Thymus (tissue), 11 donors: ENCODE measurements around the gene KRT4. TPM values are rescaled to one million over a fixed set of nuclear protein-coding genes. Genes with fewer than 3 reads are reported as not detected.

Experiments
- DNase-seq, 9 donors: peaks; one replicate each; pipeline ENCODE4 v3.0.0-alpha.2; 2013; ENCODE audit warnings: low spot score in 9 of 9, low read depth in 6 of 9, missing footprints in 1 of 9
- H3K27ac ChIP-seq, 2 donors: one replicate each; pipeline ENCODE4 v1.5.1; 2013; ENCODE audit warnings: control low read depth in 1 of 2, low read depth in 1 of 2, low read length in 1 of 2, mild to moderate bottlenecking in 1 of 2, moderate library complexity in 1 of 2
- H3K27me3 ChIP-seq, 2 donors: one replicate each; pipeline ENCODE4 v1.5.1; 2013; ENCODE audit warnings: low read length in 1 of 2; ENCODE audit not compliant: control insufficient read depth in 2 of 2, insufficient read depth in 1 of 2
- H3K36me3 ChIP-seq, 2 donors: one replicate each; pipeline ENCODE4 v1.5.1; 2013; ENCODE audit warnings: low read length in 1 of 2, mild to moderate bottlenecking in 1 of 2, moderate library complexity in 1 of 2; ENCODE audit not compliant: control insufficient read depth in 2 of 2, insufficient read depth in 2 of 2
- H3K4me1 ChIP-seq, 2 donors: one replicate each; pipeline ENCODE4 v1.5.1; 2013; ENCODE audit warnings: low read length in 2 of 2; ENCODE audit not compliant: control insufficient read depth in 2 of 2, insufficient read depth in 2 of 2
- H3K4me3 ChIP-seq, 2 donors: one replicate each; pipeline ENCODE4 v1.5.1; 2013; ENCODE audit warnings: low read length in 2 of 2, control low read depth in 1 of 2, mild to moderate bottlenecking in 1 of 2
- H3K9me3 ChIP-seq, 2 donors: one replicate each; pipeline ENCODE4 v1.5.1; 2013; ENCODE audit warnings: low read length in 1 of 2, mild to moderate bottlenecking in 1 of 2; ENCODE audit not compliant: control insufficient read depth in 2 of 2, insufficient read depth in 1 of 2
- WGBS: extraction: QIAGEN DNeasy Blood & Tissue Kit; methylation state at CpG from one replicate; pipeline ENCODE4 v1.1.7; 2013; 5-methylcytosine and 5-hydroxymethylcytosine counted together
- polyA plus RNA-seq: library from polyadenylated mRNA; stranded (reverse); fragments of 200-250 nt; gene quantifications from one replicate; pipeline ENCODE4 v1.2.3, GENCODE V29; 2013
- total RNA-seq: library from RNA; stranded (reverse); fragments of 120-200 nt; gene quantifications from one replicate; pipeline ENCODE4 v1.2.4, GENCODE V29; 2013
- donor health status: healthy.

The KRT4 gene
- total and polyA plus RNA-seq, 2 donors: 0.66 to 24.8 TPM

DNA sequence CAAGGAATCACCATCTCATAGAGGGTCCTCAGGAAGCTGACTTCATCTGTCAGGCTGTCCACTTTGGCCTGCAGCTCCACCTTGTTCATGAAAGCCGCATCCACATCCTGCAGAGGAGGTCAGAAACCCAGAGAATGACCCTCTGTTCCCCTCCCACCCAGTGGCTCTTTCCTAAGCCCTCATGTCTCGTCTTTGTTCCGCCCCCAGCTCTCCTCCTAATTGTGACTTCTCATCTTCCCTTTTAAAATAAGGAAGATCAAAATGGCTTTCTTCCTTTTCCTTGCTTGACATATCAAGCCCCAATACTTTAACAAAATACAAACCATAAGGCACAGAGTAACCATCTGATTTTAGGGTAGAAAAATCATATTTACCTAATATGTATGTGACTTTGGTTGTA lies 41.1 kb downstream of the KRT4 start:
- Histone ChIP-seq H3K4me1 (no peaks in the 10 kb centered on the region), H3K27ac (no peak overlapping the region), H3K36me3 (no peaks in the 10 kb centered on the region), H3K27me3 (peaks cover 0 to 6% of the 10 kb centered on the region in 2 donors), H3K9me3 (no peaks in the 10 kb centered on the region), H3K4me3 (no peak overlapping the region)
- no peak for DNase-seq
- WGBS: 76% methylated on average over 3 of the region's 3 CpGs

DNA sequence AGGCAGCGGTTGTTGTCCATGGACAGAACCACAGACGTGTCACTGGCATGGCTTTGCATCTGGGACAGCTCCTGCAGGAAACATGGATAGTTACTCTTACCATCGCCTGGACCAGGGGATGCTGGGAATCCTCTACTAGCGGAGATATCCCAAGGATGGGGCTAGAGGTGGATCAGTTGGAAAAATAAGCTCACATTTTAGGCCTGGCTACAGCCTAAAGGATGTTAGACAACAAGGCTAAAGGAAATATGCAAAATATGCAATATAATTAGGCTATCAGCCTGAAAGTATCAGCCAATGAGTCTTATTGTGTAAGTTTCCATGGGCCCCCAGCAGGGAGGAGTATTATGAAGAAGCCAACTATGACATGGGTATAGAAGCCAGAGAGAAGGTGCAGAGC lies 41.7 kb downstream of the KRT4 start:
- no peaks in the 10 kb centered on the region for H3K36me3 ChIP-seq
- H3K4me3 ChIP-seq: no peak overlapping the region
- peaks cover 0 to 6% of the 10 kb centered on the region in 2 donors for H3K27me3 ChIP-seq
- DNase-seq: no peak
- no peaks in the 10 kb centered on the region for H3K9me3 ChIP-seq
- WGBS: 95% methylated on average over 4 of the region's 4 CpGs
- H3K27ac ChIP-seq: no peak overlapping the region
- H3K4me1 ChIP-seq: no peaks in the 10 kb centered on the region

DNA sequence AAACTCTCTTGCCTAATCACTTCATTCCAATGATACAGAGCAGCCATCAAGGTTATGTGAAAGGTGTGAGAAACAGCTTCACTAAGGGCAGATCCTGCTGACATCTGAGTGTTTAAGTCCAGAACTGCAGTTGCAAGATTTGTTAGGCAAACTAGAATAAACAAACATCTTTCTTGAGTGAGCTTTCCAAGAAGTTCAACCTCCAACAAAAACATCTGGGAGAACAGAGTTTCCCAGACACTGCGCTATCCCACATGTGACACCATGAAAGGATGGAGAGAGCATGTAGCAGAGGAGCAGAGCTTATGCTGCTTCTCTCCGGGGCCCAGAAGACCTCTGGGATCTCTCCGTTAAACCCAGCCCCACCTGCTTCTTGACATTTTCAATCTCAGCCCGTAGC lies 42.4 kb downstream of the KRT4 start:
- Histone ChIP-seq H3K9me3 (no peaks in the 10 kb centered on the region), H3K36me3 (no peaks in the 10 kb centered on the region), H3K4me3 (no peak overlapping the region), H3K27ac (no peak overlapping the region), H3K27me3 (peaks cover 0 to 2% of the 10 kb centered on the region in 2 donors), H3K4me1 (no peaks in the 10 kb centered on the region)
- WGBS: 95% methylated on average over 4 of the region's 4 CpGs
- DNase-seq: no peak

DNA sequence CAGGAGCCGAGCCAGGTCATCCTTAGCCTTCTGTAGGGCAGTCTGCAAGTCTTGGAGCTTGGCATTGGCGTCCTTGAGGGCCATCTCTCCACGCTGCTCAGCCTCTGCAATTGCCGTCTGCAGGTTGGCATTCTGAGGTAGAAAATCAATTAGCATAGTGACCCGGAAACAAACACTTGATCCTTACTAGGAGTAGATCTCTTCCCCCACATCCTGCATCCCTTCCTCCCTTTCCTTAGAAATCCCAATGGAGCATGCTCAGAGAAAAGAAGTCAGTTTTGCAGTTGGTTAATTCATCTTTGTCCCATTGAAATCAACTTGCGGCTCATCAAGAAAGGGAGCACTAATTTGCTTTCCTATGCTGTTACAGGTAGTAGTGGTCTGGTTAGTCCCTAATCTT lies 42.8 kb downstream of the KRT4 start:
- H3K27me3 ChIP-seq: peaks cover 0 to 2% of the 10 kb centered on the region in 2 donors
- no peak overlapping the region for H3K4me3 ChIP-seq
- no peak for DNase-seq
- H3K4me1 ChIP-seq: no peaks in the 10 kb centered on the region
- H3K36me3 ChIP-seq: no peaks in the 10 kb centered on the region
- H3K27ac ChIP-seq: no peak overlapping the region
- H3K9me3 ChIP-seq: no peaks in the 10 kb centered on the region
- WGBS: 88% methylated on average over 6 of the region's 6 CpGs

DNA sequence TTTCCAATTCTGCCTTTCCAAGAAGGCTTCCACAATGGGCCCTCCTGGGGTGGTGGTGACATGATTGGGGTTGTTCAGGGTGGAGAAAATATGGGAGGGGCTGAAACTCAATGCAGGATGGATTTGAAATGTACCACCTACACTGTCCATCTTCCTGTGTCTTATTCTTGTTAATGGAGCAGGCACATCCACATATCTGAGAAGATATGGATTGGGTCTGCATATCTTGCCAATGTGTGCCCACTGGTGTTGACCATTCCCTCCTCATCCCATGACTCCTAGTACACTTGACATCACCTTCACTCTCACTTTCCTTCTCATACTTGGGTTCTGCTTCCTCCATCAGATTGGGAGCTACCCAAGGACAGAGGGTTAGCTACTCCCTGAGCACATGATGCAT lies 44.0 kb downstream of the KRT4 start:
- H3K27ac ChIP-seq: no peak overlapping the region
- no peaks in the 10 kb centered on the region for H3K9me3 ChIP-seq
- no peaks in the 10 kb centered on the region for H3K4me1 ChIP-seq
- H3K36me3 ChIP-seq: no peaks in the 10 kb centered on the region
- no peak overlapping the region for H3K4me3 ChIP-seq
- H3K27me3 ChIP-seq: peaks cover 0 to 2% of the 10 kb centered on the region in 2 donors
- no peak for DNase-seq

DNA sequence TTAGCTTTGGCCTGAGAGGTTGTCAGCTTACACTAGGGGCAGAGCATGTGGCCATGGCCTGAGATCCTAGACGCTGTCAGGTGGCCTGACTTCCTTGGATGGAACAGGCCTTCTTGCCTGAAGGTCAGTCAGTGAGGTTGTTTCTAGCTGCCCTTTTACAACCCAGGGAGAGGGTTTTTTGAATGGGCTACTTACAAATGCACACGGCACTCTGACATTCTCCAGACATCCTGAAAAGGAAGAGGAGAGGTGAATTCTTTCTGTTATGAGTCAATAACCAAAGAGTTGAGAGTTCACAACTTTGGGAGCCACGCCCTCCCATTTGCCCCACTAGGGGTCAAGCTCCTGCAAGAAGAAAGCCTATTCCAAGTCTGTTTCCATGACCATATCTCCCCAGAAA lies 44.6 kb downstream of the KRT4 start:
- DNase-seq: no peak
- WGBS: 73% methylated on average over 3 of the region's 3 CpGs
- H3K9me3 ChIP-seq: no peaks in the 10 kb centered on the region
- H3K36me3 ChIP-seq: no peaks in the 10 kb centered on the region
- H3K27ac ChIP-seq: no peak overlapping the region
- H3K4me3 ChIP-seq: no peak overlapping the region
- H3K27me3 ChIP-seq: peaks cover 0 to 2% of the 10 kb centered on the region in 2 donors
- H3K4me1 ChIP-seq: no peaks in the 10 kb centered on the region

DNA sequence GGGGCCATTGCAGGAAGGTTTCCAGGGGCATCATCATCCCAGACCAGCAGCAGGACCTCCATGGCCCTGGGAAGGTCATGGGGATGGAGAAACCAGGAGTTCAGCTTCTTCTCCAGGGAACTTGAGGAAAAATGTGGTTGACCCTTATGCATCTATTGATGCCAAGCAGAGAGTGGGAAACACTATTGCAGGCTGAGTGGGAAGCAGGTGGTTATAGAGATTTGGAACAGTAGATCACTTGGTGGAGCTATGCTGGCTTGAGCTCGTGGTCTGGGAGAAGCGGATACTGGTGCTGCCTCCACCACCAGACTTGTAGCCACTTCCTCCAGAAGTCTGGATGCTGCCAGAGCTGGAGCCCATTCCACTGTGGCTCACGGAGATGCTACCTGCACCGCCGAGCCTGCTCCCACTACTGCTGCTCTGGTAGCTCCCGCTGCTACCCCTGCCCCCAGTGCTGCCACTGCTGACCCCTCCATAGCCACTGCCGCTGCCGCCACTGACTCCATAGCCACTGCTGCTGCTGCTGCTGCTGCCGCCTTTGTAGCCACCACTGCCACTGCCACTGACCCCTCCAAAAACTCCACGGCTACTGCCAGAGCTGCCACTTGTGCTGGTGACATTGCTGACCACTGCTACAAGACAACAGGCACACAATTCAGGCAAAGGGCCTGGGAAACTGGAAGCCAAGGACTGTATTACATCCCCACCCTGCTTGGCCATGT lies 45.3 kb downstream of the KRT4 start:
- H3K4me3 ChIP-seq: no peak overlapping the region
- DNase-seq: no peak
- WGBS: 84% methylated on average over 10 of the region's 10 CpGs
- no peaks in the 10 kb centered on the region for H3K36me3 ChIP-seq
- H3K27ac ChIP-seq: no peak overlapping the region
- H3K27me3 ChIP-seq: peaks cover 0 to 2% of the 10 kb centered on the region in 2 donors
- H3K4me1 ChIP-seq: no peaks in the 10 kb centered on the region
- no peaks in the 10 kb centered on the region for H3K9me3 ChIP-seq

DNA sequence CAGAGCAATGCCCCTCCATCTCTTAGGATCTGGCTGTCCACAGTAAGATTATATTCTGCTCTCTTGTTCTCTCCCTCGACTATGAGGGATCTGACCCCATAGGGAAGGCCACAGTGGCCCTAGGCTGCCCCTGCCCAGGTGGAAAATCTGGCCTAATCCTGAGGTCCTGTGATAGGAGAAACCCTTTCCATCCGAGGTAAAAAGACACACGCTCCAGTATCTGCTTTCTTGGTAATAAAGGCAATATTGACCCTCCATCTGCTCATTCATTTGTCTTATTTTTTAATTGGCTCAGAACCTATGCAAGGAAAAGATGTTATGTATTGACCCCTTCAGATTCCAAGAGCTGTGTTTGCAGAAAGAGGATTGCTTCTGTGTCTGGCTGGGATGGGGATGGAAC lies 46.5 kb downstream of the KRT4 start:
- no peak overlapping the region for H3K27ac ChIP-seq
- H3K4me1 ChIP-seq: no peaks in the 10 kb centered on the region
- no peak for DNase-seq
- 40% methylated on average over 3 of the region's 3 CpGs for WGBS
- no peaks in the 10 kb centered on the region for H3K9me3 ChIP-seq
- H3K36me3 ChIP-seq: no peaks in the 10 kb centered on the region
- no peak overlapping the region for H3K4me3 ChIP-seq
- peaks cover 0 to 2% of the 10 kb centered on the region in 2 donors for H3K27me3 ChIP-seq

DNA sequence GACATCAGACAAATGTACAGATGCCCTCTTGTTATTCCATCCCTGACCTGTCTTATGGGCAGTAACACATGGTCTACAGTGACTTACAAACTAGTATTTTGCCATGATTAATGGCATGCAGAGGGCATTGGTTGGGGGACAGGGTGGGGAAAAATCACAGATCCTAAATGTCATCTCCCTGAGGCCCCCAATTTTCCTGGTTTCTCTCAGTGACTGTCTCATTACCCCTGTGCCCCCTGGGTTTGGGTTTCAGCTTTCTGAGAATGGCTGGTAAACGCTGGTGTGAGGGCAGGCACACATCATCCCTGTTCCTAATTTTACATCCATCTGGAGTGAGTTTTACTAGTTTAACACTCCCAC lies 46.9 kb downstream of the KRT4 start:
- no peak overlapping the region for H3K4me3 ChIP-seq
- H3K4me1 ChIP-seq: no peaks in the 10 kb centered on the region
- H3K9me3 ChIP-seq: no peaks in the 10 kb centered on the region
- no peak overlapping the region for H3K27ac ChIP-seq
- DNase-seq: no peak
- 87% methylated on average over 1 of the region's 1 CpG for WGBS
- H3K27me3 ChIP-seq: peaks cover 0 to 2% of the 10 kb centered on the region in 2 donors
- no peaks in the 10 kb centered on the region for H3K36me3 ChIP-seq
